Measurements from ENCODE around the gene NDUFB10.

DNA sequence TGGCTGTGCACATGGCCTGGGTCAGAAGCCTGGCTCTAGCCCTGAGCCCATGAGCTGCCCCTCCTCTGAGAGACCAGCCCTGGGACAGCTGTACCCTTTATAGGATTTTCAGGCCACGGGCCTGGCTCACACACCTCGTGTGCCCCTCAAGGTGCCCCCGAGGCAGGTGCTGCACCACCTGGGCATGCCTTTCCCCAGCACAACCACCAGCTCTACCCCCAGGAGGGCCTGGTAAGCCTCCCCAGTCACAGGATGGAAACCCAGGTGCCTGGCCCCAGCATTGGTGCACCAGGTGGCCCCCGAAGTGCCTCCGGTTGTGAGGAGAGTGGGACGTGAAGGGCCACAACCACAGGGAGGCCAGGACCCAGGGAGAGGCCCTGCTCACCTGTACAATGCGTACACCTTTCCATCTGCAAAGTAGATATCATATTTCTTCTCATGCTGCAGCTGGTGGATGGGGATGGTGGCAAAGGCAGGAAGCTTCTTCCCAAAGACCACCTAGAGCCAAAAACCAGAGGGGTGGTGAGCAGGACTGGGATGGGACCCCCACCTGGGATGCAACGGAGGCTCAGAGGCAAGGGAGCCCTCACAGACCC lies 44.0 kb downstream of the NDUFB10 start:
- TF ChIP-seq SIX5 (IDR thresholded peaks at IDR 0.05; ENCODE audit: low read depth, low read length, severe bottlenecking) (no peak), SPI1 (IDR thresholded peaks at IDR 0.05; ENCODE audit: borderline replicate concordance, insufficient read depth, low read depth, low read length) (no peak), HDAC6 (IDR thresholded peaks at IDR 0.05; ENCODE audit: unreplicated experiment) (no peak), LARP7 (IDR thresholded peaks at IDR 0.05) (no peak), YY1 (IDR thresholded peaks at IDR 0.05; ENCODE audit: low read depth, low read length) (no peak), JUNB (IDR thresholded peaks at IDR 0.05) (no peak), GABPA (IDR thresholded peaks at IDR 0.05; ENCODE audit: low read depth) (no peak), FOS (IDR thresholded peaks at IDR 0.05; ENCODE audit: borderline replicate concordance, extremely low read depth, insufficient read length) (no peak), ZZZ3 (IDR thresholded peaks at IDR 0.05; ENCODE audit: control insufficient read depth, insufficient read length, low read depth) (no peak)
- TF ChIP-seq, protein P1, sequence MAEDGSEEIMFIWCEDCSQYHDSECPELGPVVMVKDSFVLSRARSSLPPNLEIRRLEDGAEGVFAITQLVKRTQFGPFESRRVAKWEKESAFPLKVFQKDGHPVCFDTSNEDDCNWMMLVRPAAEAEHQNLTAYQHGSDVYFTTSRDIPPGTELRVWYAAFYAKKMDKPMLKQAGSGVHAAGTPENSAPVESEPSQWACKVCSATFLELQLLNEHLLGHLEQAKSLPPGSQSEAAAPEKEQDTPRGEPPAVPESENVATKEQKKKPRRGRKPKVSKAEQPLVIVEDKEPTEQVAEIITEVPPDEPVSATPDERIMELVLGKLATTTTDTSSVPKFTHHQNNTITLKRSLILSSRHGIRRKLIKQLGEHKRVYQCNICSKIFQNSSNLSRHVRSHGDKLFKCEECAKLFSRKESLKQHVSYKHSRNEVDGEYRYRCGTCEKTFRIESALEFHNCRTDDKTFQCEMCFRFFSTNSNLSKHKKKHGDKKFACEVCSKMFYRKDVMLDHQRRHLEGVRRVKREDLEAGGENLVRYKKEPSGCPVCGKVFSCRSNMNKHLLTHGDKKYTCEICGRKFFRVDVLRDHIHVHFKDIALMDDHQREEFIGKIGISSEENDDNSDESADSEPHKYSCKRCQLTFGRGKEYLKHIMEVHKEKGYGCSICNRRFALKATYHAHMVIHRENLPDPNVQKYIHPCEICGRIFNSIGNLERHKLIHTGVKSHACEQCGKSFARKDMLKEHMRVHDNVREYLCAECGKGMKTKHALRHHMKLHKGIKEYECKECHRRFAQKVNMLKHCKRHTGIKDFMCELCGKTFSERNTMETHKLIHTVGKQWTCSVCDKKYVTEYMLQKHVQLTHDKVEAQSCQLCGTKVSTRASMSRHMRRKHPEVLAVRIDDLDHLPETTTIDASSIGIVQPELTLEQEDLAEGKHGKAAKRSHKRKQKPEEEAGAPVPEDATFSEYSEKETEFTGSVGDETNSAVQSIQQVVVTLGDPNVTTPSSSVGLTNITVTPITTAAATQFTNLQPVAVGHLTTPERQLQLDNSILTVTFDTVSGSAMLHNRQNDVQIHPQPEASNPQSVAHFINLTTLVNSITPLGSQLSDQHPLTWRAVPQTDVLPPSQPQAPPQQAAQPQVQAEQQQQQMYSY (CRISPR knock-in tag; IDR thresholded peaks at IDR 0.05): no peak
- TF ChIP-seq, protein P2, sequence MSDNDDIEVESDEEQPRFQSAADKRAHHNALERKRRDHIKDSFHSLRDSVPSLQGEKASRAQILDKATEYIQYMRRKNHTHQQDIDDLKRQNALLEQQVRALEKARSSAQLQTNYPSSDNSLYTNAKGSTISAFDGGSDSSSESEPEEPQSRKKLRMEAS (IDR thresholded peaks at IDR 0.05; ENCODE audit: low read depth, low read length): no peak

Data from GM12878 (cell line).